Neuronal stem cell (in vitro differentiated cells): ENCODE data around the gene SERGEF.

Experiments
- DNase-seq: peaks from one replicate; pipeline ENCODE4 v3.0.0-alpha.2; 2013; ENCODE audit warnings: low spot score
- H2AFZ ChIP-seq: one replicate; pipeline ENCODE4 v1.6.1; 2013; ENCODE audit warnings: mild to moderate bottlenecking, low read length, inconsistent platforms
- H2AK5ac ChIP-seq: 2 replicates; pipeline ENCODE4 v1.6.1; 2013; ENCODE audit warnings: low read depth, mild to moderate bottlenecking, inconsistent platforms, low read length, moderate library complexity, mixed read lengths
- H2BK120ac ChIP-seq: 2 replicates; pipeline ENCODE4 v1.6.1; 2013; ENCODE audit warnings: low read depth, mild to moderate bottlenecking, inconsistent platforms, low read length, moderate library complexity, mixed read lengths
- H2BK12ac ChIP-seq: one replicate; pipeline ENCODE4 v1.6.1; 2013; ENCODE audit warnings: low read length, inconsistent platforms
- H2BK15ac ChIP-seq: 2 replicates; pipeline ENCODE4 v1.6.1; 2013; ENCODE audit warnings: mild to moderate bottlenecking, low read length, inconsistent platforms, mixed read lengths
- H2BK5ac ChIP-seq: one replicate; pipeline ENCODE4 v1.6.1; 2013; ENCODE audit warnings: inconsistent platforms, mild to moderate bottlenecking, low read length, moderate library complexity
- H3K14ac ChIP-seq: one replicate; pipeline ENCODE4 v1.6.1; 2013; ENCODE audit warnings: low read length, inconsistent platforms
- H3K18ac ChIP-seq: 2 replicates; pipeline ENCODE4 v1.6.1; 2013; ENCODE audit warnings: low read length, inconsistent platforms
- H3K23ac ChIP-seq: 2 replicates; pipeline ENCODE4 v1.6.1; 2013; ENCODE audit warnings: low read depth, mild to moderate bottlenecking, mixed read lengths, low read length, inconsistent platforms; ENCODE audit not compliant: poor library complexity
- H3K27ac ChIP-seq: replicated peaks from 3 replicates; pipeline ENCODE4 v1.5.1; 2013; ENCODE audit warnings: low read length, inconsistent platforms
- H3K27me3 ChIP-seq, 3 experiments: 2 replicates each; pipeline ENCODE4 v1.6.1; 2013; ENCODE audit warnings: low read length in 3 of 3, mild to moderate bottlenecking in 2 of 3, inconsistent platforms in 1 of 3, low read depth in 1 of 3, mixed read lengths in 1 of 3, moderate library complexity in 1 of 3; ENCODE audit not compliant: control insufficient read depth in 3 of 3, insufficient read depth in 3 of 3
- H3K36me3 ChIP-seq, 2 donors: replicated peaks in 1 of 2; 2 replicates each; pipeline ENCODE4 v1.6.1; 2013; ENCODE audit warnings: low read length in 2 of 2; ENCODE audit not compliant: control insufficient read depth in 2 of 2, insufficient read depth in 2 of 2
- H3K4ac ChIP-seq: 2 replicates; pipeline ENCODE4 v1.6.1; 2013; ENCODE audit warnings: inconsistent platforms, mild to moderate bottlenecking, low read length, moderate library complexity
- H3K4me1 ChIP-seq, 2 donors: 1 replicate in 1 of 2; 2 replicates in 1 of 2; pipeline ENCODE4 v1.6.1; 2013; ENCODE audit warnings: low read length in 2 of 2, low read depth in 1 of 2; ENCODE audit not compliant: control insufficient read depth in 2 of 2, insufficient read depth in 1 of 2
- H3K4me2 ChIP-seq: one replicate; pipeline ENCODE4 v1.6.1; 2013; ENCODE audit warnings: mild to moderate bottlenecking, low read length, inconsistent platforms; ENCODE audit not compliant: insufficient read depth, poor library complexity, severe bottlenecking
- H3K4me3 ChIP-seq, 2 donors: 2 replicates each; pipeline ENCODE4 v1.5.1; 2013; ENCODE audit warnings: low read length in 2 of 2, mild to moderate bottlenecking in 2 of 2, inconsistent platforms in 1 of 2, moderate library complexity in 1 of 2
- H3K79me1 ChIP-seq: one replicate; pipeline ENCODE4 v1.6.1; 2013; ENCODE audit warnings: low read depth, mild to moderate bottlenecking, inconsistent platforms, low read length, moderate library complexity
- H3K9ac ChIP-seq: one replicate; pipeline ENCODE4 v1.6.1; 2013; ENCODE audit warnings: mild to moderate bottlenecking, low read depth, low read length, inconsistent platforms; ENCODE audit not compliant: poor library complexity
- H3K9me3 ChIP-seq, 2 donors: replicated peaks in 1 of 2; 2 replicates each; pipeline versions ENCODE3 to v1.6.1; 2013; ENCODE audit warnings: low read length in 2 of 2, mild to moderate bottlenecking in 2 of 2, inconsistent platforms in 1 of 2, low read depth in 1 of 2, mixed read lengths in 1 of 2, moderate library complexity in 1 of 2; ENCODE audit not compliant: control insufficient read depth in 2 of 2, insufficient read depth in 1 of 2
- H4K8ac ChIP-seq: one replicate; pipeline ENCODE4 v1.6.1; 2013; ENCODE audit warnings: low read depth, mild to moderate bottlenecking, inconsistent platforms, low read length, moderate library complexity
- H4K91ac ChIP-seq: one replicate; pipeline ENCODE4 v1.6.1; 2013; ENCODE audit warnings: low read length, low read depth, mild to moderate bottlenecking, inconsistent platforms; ENCODE audit not compliant: poor library complexity
- WGBS, 2 donors: extraction: QIAGEN DNeasy Blood & Tissue Kit; methylation state at CpG; one replicate each; pipeline ENCODE4 v1.1.7; 2013; ENCODE audit warnings: missing lambda C conversion rate in 2 of 2, mixed read lengths in 1 of 2; ENCODE audit not compliant: insufficient read length in 2 of 2, insufficient replicate concordance in 1 of 2; ENCODE audit errors: extremely low coverage in 2 of 2; 5-methylcytosine and 5-hydroxymethylcytosine counted together

The SERGEF gene

GRCh38 chr11:17771841-17772401, 240.9 kb downstream of the SERGEF start:
- Histone ChIP-seq H3K79me1 (no peaks in the 10 kb centered on the region), H4K91ac (no peak overlapping the region), H2BK120ac (no peak overlapping the region), H2AFZ (no peak overlapping the region), H3K9ac (no peak overlapping the region), H2BK15ac (peak overlapping the region; percentile 63), H4K8ac (no peak overlapping the region), H3K27me3 (no peaks in the 10 kb centered on the region), H3K9me3 (no peaks in the 10 kb centered on the region), H2BK12ac (no peak overlapping the region), H3K4me2 (no peak overlapping the region), H3K4me3 (no peak overlapping the region), H3K14ac (no peak overlapping the region), H3K27ac (no peak overlapping the region), H3K36me3 (peaks cover 2 to 22% of the 10 kb centered on the region in 2 donors), H2AK5ac (no peak overlapping the region), H2BK5ac (peak overlapping the region; percentile 49), H3K4ac (no peak overlapping the region), H3K4me1 (peaks cover 5 to 24% of the 10 kb centered on the region in 2 donors), H3K23ac (no peak overlapping the region), H3K18ac (no peak overlapping the region)
- DNase-seq = no peak
- no CpG with 5 or more reads among the region's 37 CpGs for WGBS, 2 donors

GRCh38 chr11:17771415-17771814, 241.4 kb downstream of the SERGEF start:
- no peak for DNase-seq
- peak overlapping the region; percentile 49 for H2BK5ac ChIP-seq
- WGBS, 2 donors = no CpG with 5 or more reads among the region's 17 CpGs
- no peak overlapping the region for H4K91ac ChIP-seq
- H3K4me1 ChIP-seq = peaks cover 6 to 24% of the 10 kb centered on the region in 2 donors
- H3K18ac ChIP-seq = peak overlapping the region; percentile 57
- peaks cover 2 to 22% of the 10 kb centered on the region in 2 donors for H3K36me3 ChIP-seq
- H4K8ac ChIP-seq = no peak overlapping the region
- no peak overlapping the region for H2BK12ac ChIP-seq
- H3K27me3 ChIP-seq = no peaks in the 10 kb centered on the region
- H3K9me3 ChIP-seq = no peaks in the 10 kb centered on the region
- H3K79me1 ChIP-seq = no peaks in the 10 kb centered on the region
- H3K27ac ChIP-seq = no peak overlapping the region
- H3K4me2 ChIP-seq = no peak overlapping the region
- no peak overlapping the region for H3K23ac ChIP-seq
- H2AFZ ChIP-seq = no peak overlapping the region
- H2AK5ac ChIP-seq = peak overlapping the region; percentile 22
- no peak overlapping the region for H3K9ac ChIP-seq
- no peak overlapping the region for H3K4me3 ChIP-seq
- peak overlapping the region; percentile 63 for H2BK15ac ChIP-seq
- H2BK120ac ChIP-seq = no peak overlapping the region
- no peak overlapping the region for H3K4ac ChIP-seq
- no peak overlapping the region for H3K14ac ChIP-seq

- H3K36me3 ChIP-seq = peaks cover 2 to 22% of the 10 kb centered on the region in 2 donors
- no peak for DNase-seq
- no peak overlapping the region for H2BK5ac ChIP-seq
- no peak overlapping the region for H3K23ac ChIP-seq
- no peak overlapping the region for H4K8ac ChIP-seq
- no peak overlapping the region for H3K27ac ChIP-seq
- H3K4me1 ChIP-seq = peaks cover 11 to 25% of the 10 kb centered on the region in 2 donors
- H4K91ac ChIP-seq = no peak overlapping the region
- no peak overlapping the region for H2AK5ac ChIP-seq
- H3K14ac ChIP-seq = no peak overlapping the region
- no peaks in the 10 kb centered on the region for H3K27me3 ChIP-seq
- no peak overlapping the region for H2BK120ac ChIP-seq
- H2AFZ ChIP-seq = no peak overlapping the region
- no peak overlapping the region for H3K18ac ChIP-seq
- H3K4ac ChIP-seq = no peak overlapping the region
- no peaks in the 10 kb centered on the region for H3K9me3 ChIP-seq
- H3K4me3 ChIP-seq = no peak overlapping the region
- H2BK12ac ChIP-seq = no peak overlapping the region
- no peak overlapping the region for H3K4me2 ChIP-seq
- no peaks in the 10 kb centered on the region for H3K79me1 ChIP-seq
- no peak overlapping the region for H3K9ac ChIP-seq
- H2BK15ac ChIP-seq = no peak overlapping the region
These were observed 241.9 kb downstream of the SERGEF start for GRCh38 chr11:17770917-17771316.

- no peak overlapping the region for H4K91ac ChIP-seq
- no peak overlapping the region for H2BK15ac ChIP-seq
- H3K4me3 ChIP-seq = no peak overlapping the region
- H2BK5ac ChIP-seq = peak overlapping the region; percentile 32
- DNase-seq = no peak
- H3K23ac ChIP-seq = no peak overlapping the region
- H2BK12ac ChIP-seq = no peak overlapping the region
- peaks cover 17 to 30% of the 10 kb centered on the region in 2 donors for H3K4me1 ChIP-seq
- H3K27me3 ChIP-seq = no peaks in the 10 kb centered on the region
- H3K9ac ChIP-seq = no peak overlapping the region
- WGBS, 2 donors = no CpG with 5 or more reads among the region's 9 CpGs
- peaks cover 2 to 22% of the 10 kb centered on the region in 2 donors for H3K36me3 ChIP-seq
- no peak overlapping the region for H4K8ac ChIP-seq
- no peak overlapping the region for H2AFZ ChIP-seq
- no peaks in the 10 kb centered on the region for H3K9me3 ChIP-seq
- H3K14ac ChIP-seq = no peak overlapping the region
- no peak overlapping the region for H2BK120ac ChIP-seq
- H2AK5ac ChIP-seq = peak overlapping the region; percentile 34
- H3K79me1 ChIP-seq = no peaks in the 10 kb centered on the region
- H3K27ac ChIP-seq = no peak overlapping the region
- no peak overlapping the region for H3K4ac ChIP-seq
- H3K18ac ChIP-seq = peak overlapping the region; percentile 31
- H3K4me2 ChIP-seq = no peak overlapping the region
These were observed 242.7 kb downstream of the SERGEF start for GRCh38 chr11:17770048-17770652.
